Measurements from ENCODE around the gene LRRC34.
A peak's percentile ranks its signal among the peaks of the same experiment; 100 is the strongest.

The LRRC34 gene

DNA sequence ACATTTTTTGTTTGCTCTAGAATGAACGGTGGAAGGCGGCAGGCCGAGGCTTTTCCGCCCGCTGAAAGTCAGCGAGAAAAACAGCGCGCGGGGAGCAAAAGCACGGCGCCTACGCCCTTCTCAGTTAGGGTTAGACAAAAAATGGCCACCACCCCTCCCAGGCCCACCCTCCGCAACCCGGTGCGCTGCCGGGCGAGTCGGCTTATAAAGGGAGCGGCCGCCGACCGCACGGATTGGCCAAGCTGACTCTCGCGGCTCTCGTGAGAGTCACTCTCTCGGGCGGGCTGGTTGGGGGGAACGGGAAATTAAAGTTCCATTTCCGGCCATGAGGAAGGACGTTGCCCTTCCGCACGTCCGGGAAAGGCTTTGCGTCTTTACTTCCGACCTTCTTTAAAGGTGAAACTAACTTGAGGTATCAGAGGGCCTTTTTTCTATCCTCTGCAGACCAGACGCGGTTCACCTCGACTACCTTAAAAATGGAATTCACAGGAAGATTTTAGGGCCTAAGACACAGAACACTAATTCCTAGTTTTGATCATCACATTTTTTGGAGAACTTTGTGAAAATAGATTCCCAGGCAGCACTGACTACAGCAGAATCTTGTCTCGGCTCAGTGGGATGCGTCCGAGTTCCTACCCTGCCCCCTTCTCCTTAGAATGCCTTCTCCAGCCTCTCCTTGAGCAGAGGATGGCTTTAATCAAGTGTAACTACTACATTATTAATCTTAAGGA is 47.7 kb downstream of the LRRC34 start, which contains the start of gene TERC:
Gene TERC, minus strand, starts transcription at position 179 of the 731 bp plus-strand sequence.
- FAIRE-seq (no peak), DNase-seq (ENCODE audit: low spot score) (peak; percentile 26)

DNA sequence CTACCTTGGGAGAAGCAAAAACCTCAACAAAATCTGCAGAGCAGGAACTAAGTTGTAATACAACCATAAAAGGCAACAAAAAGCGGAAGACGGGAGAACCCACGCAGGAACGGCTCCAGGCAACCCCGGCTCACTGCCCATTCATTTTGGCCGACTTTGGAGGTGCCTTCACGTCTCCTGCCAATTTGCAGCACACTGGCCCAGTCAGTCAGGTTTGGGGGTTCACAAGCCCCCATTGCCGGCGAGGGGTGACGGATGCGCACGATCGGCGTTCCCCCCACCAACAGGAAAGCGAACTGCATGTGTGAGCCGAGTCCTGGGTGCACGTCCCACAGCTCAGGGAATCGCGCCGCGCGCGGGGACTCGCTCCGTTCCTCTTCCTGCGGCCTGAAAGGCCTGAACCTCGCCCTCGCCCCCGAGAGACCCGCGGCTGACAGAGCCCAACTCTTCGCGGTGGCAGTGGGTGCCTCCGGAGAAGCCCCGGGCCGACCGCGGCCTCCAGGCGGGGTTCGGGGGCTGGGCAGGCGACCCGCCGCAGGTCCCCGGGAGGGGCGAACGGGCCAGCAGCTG is 48.3 kb downstream of the LRRC34 start:
- DNase-seq (ENCODE audit: low spot score) (no peak), FAIRE-seq (no peak)

DNA sequence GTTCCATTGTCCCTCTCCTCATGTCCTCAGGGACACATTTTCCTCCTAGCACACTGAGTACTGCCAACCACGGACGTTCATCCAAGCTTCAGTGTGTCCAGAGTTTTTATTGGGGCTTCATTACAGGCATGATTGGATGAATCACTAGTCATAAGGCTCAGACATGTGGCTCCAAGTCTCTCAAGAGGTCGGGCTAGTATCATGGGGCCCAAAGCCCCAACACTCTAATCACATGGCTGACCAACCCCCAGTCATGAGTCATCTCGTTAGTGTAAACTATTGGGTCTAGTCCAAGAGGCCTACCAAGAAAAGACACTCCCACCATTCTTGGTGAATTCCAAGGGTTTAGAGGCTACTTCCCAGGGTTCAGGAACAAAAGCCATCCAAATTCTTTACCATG is 52.2 kb downstream of the LRRC34 start:
- no peak for FAIRE-seq

DNA sequence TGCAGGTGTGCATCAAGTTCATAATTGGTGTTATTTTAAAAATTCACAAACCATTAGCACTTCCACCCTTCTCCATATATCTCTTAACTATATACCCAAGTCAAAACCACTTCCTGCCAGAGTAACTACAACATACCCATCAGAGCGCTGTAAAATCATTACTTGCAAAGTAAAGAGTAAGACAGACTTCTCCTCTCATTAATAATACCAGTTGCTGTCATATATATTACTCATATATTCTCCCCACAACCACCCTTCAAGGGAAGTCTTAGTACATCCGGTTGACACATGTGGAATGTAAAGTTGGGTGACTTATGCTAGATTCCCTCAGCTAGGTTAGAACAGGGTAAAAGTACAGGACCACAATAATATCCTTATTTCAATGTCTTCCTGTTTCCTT is 53.4 kb downstream of the LRRC34 start:
- FAIRE-seq (no peak), DNase-seq (ENCODE audit: low spot score) (peak; percentile 62)

More for the DNA sequence above, 52.2 kb downstream of the LRRC34 start:
- DNase-seq (ENCODE audit: low spot score), result peak; percentile 46

DNA sequence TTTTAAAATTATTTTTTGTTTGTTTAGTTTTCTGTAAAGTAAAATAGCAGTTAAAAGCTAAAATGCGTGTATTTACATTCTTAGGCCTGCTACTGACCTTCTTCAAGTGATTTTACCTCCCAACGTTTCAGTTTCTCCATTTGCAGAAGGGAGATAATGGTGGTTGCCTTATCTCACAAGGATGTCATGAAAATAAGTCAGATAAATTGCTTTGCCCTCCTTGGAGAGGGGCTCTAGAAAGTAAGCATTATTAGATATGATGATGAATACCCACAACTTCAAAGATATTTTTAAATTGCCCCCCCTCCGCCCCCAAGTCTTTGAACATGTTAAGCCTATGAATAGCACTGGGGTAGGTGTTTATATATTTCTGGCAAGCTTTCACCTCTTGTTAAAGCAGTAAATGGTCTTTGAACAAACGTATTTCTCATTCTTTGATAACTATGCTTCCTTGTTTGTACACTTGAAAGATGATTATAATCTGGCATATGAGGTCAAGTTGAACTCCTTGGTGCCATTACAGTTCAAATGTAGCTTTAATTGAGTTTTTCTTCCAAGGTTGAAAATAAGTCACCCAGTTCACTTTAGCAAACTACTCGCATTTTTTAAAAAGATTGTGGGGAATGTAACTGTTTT is 54.2 kb downstream of the LRRC34 start:
- FAIRE-seq, result no peak
- DNase-seq (ENCODE audit: low spot score), result no peak

DNA sequence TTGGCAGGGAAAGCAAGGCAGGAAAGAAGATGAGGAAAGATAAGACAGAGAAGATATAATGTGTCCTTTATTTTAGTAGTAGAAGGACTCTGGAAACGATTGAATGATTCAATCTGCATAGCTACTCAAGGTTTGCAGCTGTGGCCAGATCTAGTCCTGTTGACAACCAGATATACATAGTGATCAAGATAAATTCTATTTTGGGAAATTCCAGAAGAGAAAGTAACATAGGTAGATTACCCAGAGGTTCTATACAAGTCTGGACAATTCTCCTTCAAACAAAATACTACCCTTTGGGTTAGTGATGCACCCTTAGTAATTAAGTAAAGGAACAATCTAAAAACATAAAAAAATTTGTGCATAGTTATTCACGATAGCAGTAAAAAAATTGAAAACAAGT is 57.2 kb downstream of the LRRC34 start:
- FAIRE-seq (no peak), DNase-seq (ENCODE audit: low spot score) (no peak)

DNA sequence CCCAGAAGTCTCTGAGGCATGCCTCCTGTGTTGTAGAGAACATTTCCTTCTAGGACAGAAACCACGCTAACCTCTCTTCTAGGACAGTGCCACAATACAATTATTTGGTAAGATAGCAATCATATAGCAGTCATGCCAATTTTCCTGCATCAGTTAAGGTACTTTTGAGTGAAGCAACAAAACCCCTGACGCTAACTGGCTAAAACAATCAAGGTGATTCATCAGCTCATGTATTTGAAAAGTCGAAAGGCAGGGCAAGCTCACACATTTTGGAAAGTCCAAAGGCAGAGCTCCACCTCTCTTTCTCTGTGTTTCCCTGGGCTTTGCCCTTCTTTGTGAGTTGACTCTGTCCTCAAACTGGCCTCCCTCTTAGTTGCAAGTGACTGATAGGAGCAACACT is 58.0 kb downstream of the LRRC34 start:
- FAIRE-seq, result no peak

DNA sequence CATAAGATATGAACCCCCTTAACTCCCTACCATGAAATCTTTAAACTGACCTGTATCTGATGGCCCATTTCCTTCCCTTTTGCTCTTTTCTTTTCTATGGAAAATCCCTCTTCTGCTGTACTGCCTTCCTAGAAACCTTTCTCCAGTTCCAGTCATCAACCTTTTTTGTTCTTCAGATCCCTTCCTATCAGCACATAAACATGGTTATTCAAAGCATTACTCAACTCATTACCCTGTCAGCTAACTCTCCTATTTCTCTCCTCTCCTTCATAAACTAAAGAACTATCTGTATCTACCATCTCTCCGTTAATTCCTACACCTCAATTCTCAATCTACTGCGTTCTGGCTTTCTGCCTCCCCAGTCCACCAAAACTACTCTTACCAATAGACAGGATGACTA is 60.8 kb downstream of the LRRC34 start:
- no peak for FAIRE-seq
- no peak for DNase-seq (ENCODE audit: low spot score)

More for the DNA sequence above, 58.0 kb downstream of the LRRC34 start:
- no peak for DNase-seq (ENCODE audit: low spot score)

DNA sequence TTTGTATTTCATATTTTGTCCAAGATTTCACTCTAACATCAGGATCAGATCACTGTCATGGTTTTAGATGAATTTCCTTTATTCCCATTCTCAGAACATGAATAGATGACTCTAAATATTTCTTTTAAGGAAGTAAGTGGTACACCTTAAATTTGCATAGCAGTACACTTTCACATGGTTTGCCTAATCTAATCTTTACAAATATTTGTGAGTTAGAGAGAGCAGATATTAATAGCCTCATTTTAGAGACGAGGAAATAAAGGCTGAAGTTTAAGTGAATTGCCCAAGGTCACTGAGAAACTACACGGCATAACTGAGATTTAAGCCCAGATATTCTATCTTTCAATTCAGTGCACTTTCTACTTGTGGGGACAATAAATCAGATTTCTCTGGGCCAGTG is 62.0 kb downstream of the LRRC34 start:
- DNase-seq (ENCODE audit: low spot score) (no peak), FAIRE-seq (no peak)

DNA sequence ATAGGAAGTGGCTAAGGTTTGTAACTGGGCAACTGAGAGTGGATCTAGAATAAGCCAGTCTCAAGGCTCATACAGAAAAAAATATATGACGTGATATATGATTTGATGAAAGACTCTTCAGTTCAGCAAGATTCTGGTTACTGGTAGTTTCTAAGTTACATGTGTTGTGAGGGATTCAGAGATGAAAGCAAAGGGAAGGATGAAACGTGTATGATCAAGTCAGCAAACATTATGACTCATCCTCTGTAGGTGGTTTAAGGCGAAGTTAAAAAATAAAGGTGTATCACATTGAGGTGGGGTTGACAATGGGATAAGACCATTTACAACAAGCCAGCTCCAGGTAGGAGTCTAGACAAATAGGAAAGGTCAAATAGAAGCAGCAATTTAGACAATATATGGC is 64.0 kb downstream of the LRRC34 start:
- no peak for FAIRE-seq
- no peak for DNase-seq (ENCODE audit: low spot score)

DNA sequence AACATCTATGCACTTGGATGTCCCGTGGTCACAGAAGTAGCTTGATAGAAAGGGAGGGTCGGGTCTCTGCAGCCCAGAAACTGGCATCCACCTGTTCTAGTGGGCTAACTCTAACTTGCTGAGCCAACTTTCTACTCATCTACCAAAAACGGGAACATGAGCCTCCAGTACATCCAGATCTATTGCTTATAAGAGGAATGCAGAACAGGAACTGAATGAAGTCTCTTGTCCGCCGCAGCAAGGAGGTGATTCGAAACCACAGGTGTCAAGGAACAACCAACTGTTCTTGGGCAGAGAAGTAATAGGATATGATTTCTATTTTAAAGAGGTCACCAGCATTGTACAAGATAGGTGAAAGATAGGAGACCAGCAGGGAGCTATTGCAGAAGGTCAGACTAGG is 65.8 kb downstream of the LRRC34 start:
- FAIRE-seq, result no peak

DNA sequence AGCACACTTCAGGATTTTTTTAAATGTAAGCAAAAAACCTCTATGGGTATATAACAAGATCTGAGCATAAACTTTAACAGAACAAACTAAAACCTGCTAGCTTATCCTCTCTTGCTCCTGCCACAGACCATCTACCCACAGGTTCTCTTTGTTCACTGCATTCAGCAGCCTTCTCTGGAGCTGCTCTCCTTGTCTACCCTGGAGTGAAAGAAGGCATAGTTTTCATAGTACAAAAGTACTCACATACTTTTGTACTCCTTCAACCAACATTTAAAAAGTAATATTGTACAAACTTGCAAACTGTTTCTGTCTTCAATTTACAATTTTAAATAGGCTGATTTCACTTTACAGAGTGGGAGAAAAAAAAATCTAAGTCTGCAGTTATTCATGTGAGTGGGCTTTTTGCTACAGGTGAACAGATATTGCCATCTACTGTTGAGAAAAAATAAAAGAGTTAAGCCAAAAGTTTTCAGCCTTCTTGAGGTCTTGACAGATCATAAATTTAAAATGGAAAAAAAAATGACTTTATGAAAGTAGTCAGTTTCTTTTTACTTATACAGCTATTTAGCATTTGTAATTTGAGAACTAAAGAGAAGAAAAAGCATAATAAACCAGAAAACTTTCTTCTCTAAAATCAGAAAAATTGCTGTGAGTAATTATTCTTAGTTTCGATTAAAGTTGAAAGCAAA is 68.2 kb downstream of the LRRC34 start:
- FAIRE-seq (peak; percentile 44), DNase-seq (ENCODE audit: low spot score) (no peak)

More for the DNA sequence above, 65.8 kb downstream of the LRRC34 start:
- no peak for DNase-seq (ENCODE audit: low spot score)

Measured in RCC 7860 (cell line).